Neural cell (in vitro differentiated cells): ENCODE measurements around the gene PLD6. TPM values are rescaled to one million over a fixed set of nuclear protein-coding genes. Genes with fewer than 3 reads are reported as not detected.

Source experiments
- H2AFZ ChIP-seq: fragments of 200-600, 300-800 bp; sonication (generic), shearing (Covaris generic); 2 replicates; pipeline ENCODE4 v1.6.0; 2014; ENCODE audit warnings: low read depth, mild to moderate bottlenecking, antibody characterized with exemption, low read length, moderate library complexity
- H3F3A ChIP-seq: fragments of 200-600 bp; shearing (Covaris generic); 2 replicates; pipeline ENCODE4 v1.6.1; 2016; ENCODE audit warnings: mild to moderate bottlenecking, moderate library complexity, mixed read lengths, antibody characterized with exemption, low read length; ENCODE audit not compliant: insufficient read depth, poor library complexity, severe bottlenecking
- H3K27ac ChIP-seq: fragments of 200-600, 300-800 bp; sonication (generic), shearing (Covaris generic); 2 replicates; pipeline ENCODE4 v1.5.1; 2014; ENCODE audit warnings: mild to moderate bottlenecking, low read length, moderate library complexity
- H3K27me3 ChIP-seq: fragments of 300-800, 200-600 bp; sonication (generic), shearing (Covaris generic); 2 replicates; pipeline ENCODE4 v1.6.0; 2014; ENCODE audit warnings: mild to moderate bottlenecking, low read depth, low read length, moderate library complexity; ENCODE audit not compliant: insufficient read depth
- H3K36me3 ChIP-seq: fragments of 300-800, 200-600 bp; sonication (generic), shearing (Covaris generic); 2 replicates; pipeline ENCODE4 v1.5.1; 2014; ENCODE audit warnings: mild to moderate bottlenecking, antibody characterized with exemption, low read length, moderate library complexity; ENCODE audit not compliant: insufficient read depth
- H3K4me2 ChIP-seq: fragments of 300-800, 200-600 bp; sonication (generic), shearing (Covaris generic); 2 replicates; pipeline ENCODE4 v1.6.0; 2014; ENCODE audit warnings: mild to moderate bottlenecking, low read length
- H3K4me3 ChIP-seq: fragments of 300-800, 200-600 bp; sonication (generic), shearing (Covaris generic); 2 replicates; pipeline ENCODE4 v1.5.1; 2014; ENCODE audit warnings: mild to moderate bottlenecking, low read length, moderate library complexity
- H3K79me2 ChIP-seq: fragments of 200-600 bp; shearing (Covaris generic); replicated peaks from 2 replicates; pipeline ENCODE4 v1.6.0; 2014; ENCODE audit warnings: mild to moderate bottlenecking, low read length, moderate library complexity; ENCODE audit not compliant: insufficient read depth
- H3K9ac ChIP-seq: fragments of 300-800, 200-600 bp; sonication (generic), shearing (Covaris generic); 2 replicates; pipeline ENCODE4 v1.6.1; 2016; ENCODE audit warnings: mild to moderate bottlenecking, low read length, mixed read lengths
- H3K9me2 ChIP-seq: fragments of 200-600 bp; shearing (Covaris generic); 2 replicates; pipeline ENCODE4 v1.6.1; 2016; ENCODE audit warnings: mild to moderate bottlenecking, low read length, mixed read lengths; ENCODE audit not compliant: insufficient read depth
- H3K9me3 ChIP-seq: fragments of 200-600, 300-800 bp; sonication (generic), shearing (Covaris generic); 2 replicates; pipeline ENCODE4 v1.6.1; 2016; ENCODE audit warnings: mild to moderate bottlenecking, mixed run types, low read length, moderate library complexity, mixed read lengths
- H4K20me1 ChIP-seq: fragments of 200-600 bp; shearing (Covaris generic); 2 replicates; pipeline ENCODE4 v1.6.1; 2016; ENCODE audit warnings: mild to moderate bottlenecking, mixed run types; ENCODE audit not compliant: insufficient read depth
- EP300 ChIP-seq: fragments of 450-650 bp; conservative IDR thresholded peaks from 2 replicates; pipeline ENCODE4 v1.6.1; 2014; ENCODE audit warnings: antibody characterized with exemption, mild to moderate bottlenecking, moderate library complexity; ENCODE audit not compliant: poor library complexity, severe bottlenecking
- EZH2 ChIP-seq: fragments of 200-600, 300-800 bp; shearing (Covaris generic), sonication (generic); IDR thresholded peaks from 2 replicates; pipeline ENCODE4 v1.6.1; 2014; ENCODE audit warnings: antibody characterized with exemption, low read length, borderline replicate concordance, mild to moderate bottlenecking; ENCODE audit not compliant: insufficient read depth, poor library complexity, severe bottlenecking
- MXI1 ChIP-seq: fragments of 450-650 bp; conservative IDR thresholded peaks from 2 replicates; pipeline ENCODE4 v1.6.1; 2014; ENCODE audit warnings: antibody characterized with exemption, mild to moderate bottlenecking; ENCODE audit not compliant: poor library complexity, severe bottlenecking
- POLR2AphosphoS5 ChIP-seq: IDR thresholded peaks from 2 replicates; pipeline ENCODE4 v1.6.1; 2012
- RAD21 ChIP-seq: fragments of 450-650 bp; conservative IDR thresholded peaks from 2 replicates; pipeline ENCODE4 v1.6.1; 2014; ENCODE audit warnings: antibody characterized with exemption, mild to moderate bottlenecking, moderate library complexity
- REST ChIP-seq: IDR thresholded peaks from 2 replicates; pipeline ENCODE4 v1.6.1; 2012; ENCODE audit warnings: borderline replicate concordance
- SMC3 ChIP-seq: fragments of 450-650 bp; conservative IDR thresholded peaks from 2 replicates; pipeline ENCODE4 v1.6.1; 2014; ENCODE audit warnings: antibody characterized with exemption, mild to moderate bottlenecking, moderate library complexity; ENCODE audit not compliant: poor library complexity
- TAF1 ChIP-seq: IDR thresholded peaks from 2 replicates; pipeline ENCODE4 v1.6.1; 2012; ENCODE audit warnings: low read depth
- polyA plus RNA-seq: library from polyadenylated mRNA; depleted of rRNA; stranded (reverse); fragments of >200 nt; gene quantifications from 2 replicates; pipeline ENCODE4 v1.2.3, GENCODE V29; 2014
- TF ChIP-seq, protein P1 (sequence below): fragments of 450-650 bp; IDR thresholded peaks from 2 replicates; pipeline ENCODE4 v1.5.1; 2014; ENCODE audit warnings: antibody characterized with exemption, mild to moderate bottlenecking, moderate library complexity; ENCODE audit not compliant: poor library complexity, severe bottlenecking

The PLD6 gene
- polyA plus RNA-seq, 1 donor from 2014 or later, result 2.0 TPM

DNA sequence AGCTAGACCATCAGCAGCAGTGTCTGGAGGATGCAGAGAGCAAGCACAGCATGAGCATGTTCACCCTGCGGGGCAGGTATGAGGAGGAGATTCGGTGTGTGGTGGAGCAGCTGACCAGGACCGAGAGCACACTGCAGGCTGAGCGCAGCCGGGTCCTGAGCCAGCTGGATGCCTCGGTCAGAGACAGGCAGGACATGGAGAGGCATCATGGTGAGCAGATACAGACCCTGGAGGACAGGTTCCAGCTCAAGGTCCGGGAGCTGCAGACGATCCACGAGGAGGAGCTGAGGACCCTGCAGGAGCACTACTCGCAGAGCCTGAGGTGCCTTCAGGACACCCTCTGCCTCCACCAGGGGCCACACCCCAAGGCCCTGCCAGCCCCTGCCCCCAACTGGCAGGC, 38.8 kb downstream of the PLD6 start:
- H3K27ac ChIP-seq, result no peak overlapping the region
- no peaks in the 10 kb centered on the region for H3K36me3 ChIP-seq
- no peaks in the 10 kb centered on the region for H3K9me2 ChIP-seq
- H4K20me1 ChIP-seq, result no peaks in the 10 kb centered on the region
- H2AFZ ChIP-seq, result no peak overlapping the region
- no peak overlapping the region for H3K4me2 ChIP-seq
- H3K27me3 ChIP-seq, result no peaks in the 10 kb centered on the region
- no peak overlapping the region for H3K9ac ChIP-seq
- no peak overlapping the region for H3K4me3 ChIP-seq
- H3F3A ChIP-seq, result no peaks in the 10 kb centered on the region
- no peak for TF ChIP-seq MXI1
- no peak for TF ChIP-seq POLR2AphosphoS5
- TF ChIP-seq REST, result no peak
- TF ChIP-seq SMC3, result no peak
- no peak for TF ChIP-seq EZH2
- no peak for TF ChIP-seq RAD21
- no peak for TF ChIP-seq TAF1
- TF ChIP-seq EP300, result no peak
- TF ChIP-seq, protein P1, sequence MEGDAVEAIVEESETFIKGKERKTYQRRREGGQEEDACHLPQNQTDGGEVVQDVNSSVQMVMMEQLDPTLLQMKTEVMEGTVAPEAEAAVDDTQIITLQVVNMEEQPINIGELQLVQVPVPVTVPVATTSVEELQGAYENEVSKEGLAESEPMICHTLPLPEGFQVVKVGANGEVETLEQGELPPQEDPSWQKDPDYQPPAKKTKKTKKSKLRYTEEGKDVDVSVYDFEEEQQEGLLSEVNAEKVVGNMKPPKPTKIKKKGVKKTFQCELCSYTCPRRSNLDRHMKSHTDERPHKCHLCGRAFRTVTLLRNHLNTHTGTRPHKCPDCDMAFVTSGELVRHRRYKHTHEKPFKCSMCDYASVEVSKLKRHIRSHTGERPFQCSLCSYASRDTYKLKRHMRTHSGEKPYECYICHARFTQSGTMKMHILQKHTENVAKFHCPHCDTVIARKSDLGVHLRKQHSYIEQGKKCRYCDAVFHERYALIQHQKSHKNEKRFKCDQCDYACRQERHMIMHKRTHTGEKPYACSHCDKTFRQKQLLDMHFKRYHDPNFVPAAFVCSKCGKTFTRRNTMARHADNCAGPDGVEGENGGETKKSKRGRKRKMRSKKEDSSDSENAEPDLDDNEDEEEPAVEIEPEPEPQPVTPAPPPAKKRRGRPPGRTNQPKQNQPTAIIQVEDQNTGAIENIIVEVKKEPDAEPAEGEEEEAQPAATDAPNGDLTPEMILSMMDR, result no peak
- no peaks in the 10 kb centered on the region for H3K9me3 ChIP-seq
- H3K79me2 ChIP-seq, result no peaks in the 10 kb centered on the region

- no peaks in the 10 kb centered on the region for H3K9me2 ChIP-seq
- H3K9ac ChIP-seq, result no peak overlapping the region
- H3K4me2 ChIP-seq, result no peak overlapping the region
- H3K79me2 ChIP-seq, result no peaks in the 10 kb centered on the region
- H3F3A ChIP-seq, result no peaks in the 10 kb centered on the region
- no peaks in the 10 kb centered on the region for H3K27me3 ChIP-seq
- no peak overlapping the region for H3K27ac ChIP-seq
- H3K36me3 ChIP-seq, result no peaks in the 10 kb centered on the region
- TF ChIP-seq RAD21 (no peak), SMC3 (no peak), MXI1 (no peak), EP300 (no peak), TAF1 (no peak), POLR2AphosphoS5 (no peak), REST (no peak), EZH2 (no peak)
- TF ChIP-seq, protein P1, result no peak
- no peaks in the 10 kb centered on the region for H3K9me3 ChIP-seq
- no peak overlapping the region for H3K4me3 ChIP-seq
- H4K20me1 ChIP-seq, result no peaks in the 10 kb centered on the region
- H2AFZ ChIP-seq, result no peak overlapping the region
Measured at GRCh38 chr17:17166446-17166845, 39.7 kb downstream of the PLD6 start.
